Effector CD4-positive, alpha-beta T cell (primary cell): ENCODE results near the gene CAVIN1.
"Not testable (repeated sequence)": the region's sequence is repeated elsewhere in the genome, so short reads cannot be mapped to it uniquely, and the experiment has no call there.

Experiments
- DNase-seq: peaks from one replicate; pipeline ENCODE4 v3.0.0-alpha.2; 2020

Gene CAVIN1

GRCh38 chr17:42429726-42430447 is 6.8 kb upstream of the CAVIN1 start:
- no peak for DNase-seq

- peak; percentile 26 for DNase-seq
Observed at GRCh38 chr17:42428141-42428944, 5.3 kb upstream of the CAVIN1 start.

- DNase-seq = no peak
Observed at GRCh38 chr17:42424991-42425610, 2.0 kb upstream of the CAVIN1 start.

DNA sequence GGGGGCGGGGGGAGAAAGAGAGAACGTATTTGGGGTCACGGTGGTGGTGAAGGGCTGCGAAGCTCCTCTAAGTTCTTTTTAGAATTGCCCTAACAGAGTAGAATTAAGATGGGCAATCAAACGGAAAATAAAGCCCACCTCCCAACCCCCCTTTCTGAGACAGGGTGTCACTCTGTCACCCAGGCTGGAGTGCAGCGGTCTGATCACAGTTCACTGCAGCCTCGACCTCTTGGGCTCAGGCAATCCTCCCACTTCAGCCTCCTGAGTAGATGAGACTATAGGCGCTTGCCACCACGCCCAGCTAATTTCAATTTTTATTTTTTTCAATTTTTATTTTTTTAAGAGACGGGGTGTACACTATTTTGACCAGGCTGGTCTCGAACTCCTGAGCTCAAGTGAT is 710 bp upstream of the CAVIN1 start:
- DNase-seq = no peak

- no peak for DNase-seq
Observed at GRCh38 chr17:42422412-42422957, 571 bp downstream of the CAVIN1 start.

- DNase-seq = no peak
Observed at GRCh38 chr17:42421507-42422338, 1.3 kb downstream of the CAVIN1 start.

DNA sequence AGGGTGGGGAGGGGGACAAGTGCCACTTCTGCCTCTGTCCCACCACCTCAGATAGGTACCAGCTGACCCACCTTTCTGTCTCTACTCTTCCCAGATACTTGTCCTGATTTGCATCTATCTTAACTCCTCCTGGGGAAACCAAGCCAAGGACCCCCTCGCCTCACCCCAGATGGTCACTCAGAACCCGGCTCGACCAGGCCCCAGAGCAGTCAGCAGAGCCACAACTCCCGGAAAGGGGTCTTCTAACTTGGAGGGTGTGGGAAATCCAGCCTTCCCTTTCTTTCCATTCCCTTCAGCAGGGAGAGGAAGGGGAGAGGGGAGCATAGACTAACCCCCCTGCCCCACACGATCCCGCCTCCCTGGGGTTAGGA is 1.9 kb downstream of the CAVIN1 start:
- DNase-seq = no peak

GRCh38 chr17:42417981-42418380 is 5.1 kb downstream of the CAVIN1 start:
- DNase-seq = not testable (repeated sequence)

DNA sequence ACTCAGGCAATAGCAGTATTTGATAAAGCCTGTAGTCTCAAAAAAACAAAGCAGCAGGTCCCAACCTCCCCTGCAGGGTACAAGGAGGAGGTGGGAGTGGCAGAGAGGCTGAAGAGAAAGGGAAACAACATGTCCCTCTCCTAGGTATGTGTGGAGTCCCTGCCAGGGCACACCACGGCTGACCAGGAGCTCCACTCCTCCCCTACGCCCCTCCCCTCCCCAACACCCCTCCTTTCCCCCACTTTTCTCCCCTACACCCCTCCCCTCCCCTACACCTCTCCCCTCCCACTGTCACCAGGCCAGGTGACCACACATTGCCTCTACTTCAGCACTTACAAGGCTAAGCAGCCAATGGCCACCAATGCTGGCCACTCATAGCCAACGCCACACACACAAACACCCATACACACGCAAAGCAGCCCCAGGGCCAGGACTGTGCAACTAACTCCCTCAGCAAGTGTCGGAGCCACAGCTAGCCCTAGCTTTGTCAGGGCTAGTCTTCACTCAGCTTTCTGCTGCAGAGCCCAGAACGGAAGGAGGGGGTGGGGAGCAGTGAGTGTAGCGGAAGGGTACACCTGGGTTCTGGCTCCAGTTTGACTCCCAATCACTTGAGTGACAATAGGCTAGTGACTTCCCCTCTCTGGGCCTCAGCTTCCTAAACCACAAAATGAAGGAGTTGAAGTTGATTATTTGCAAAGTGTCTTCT is 8.2 kb downstream of the CAVIN1 start:
- peak; percentile 14 for DNase-seq

- DNase-seq = no peak
Observed at GRCh38 chr17:42413464-42414040, 9.5 kb downstream of the CAVIN1 start.

GRCh38 chr17:42411905-42412679 is 11.0 kb downstream of the CAVIN1 start:
- DNase-seq = no peak

GRCh38 chr17:42411361-42411760 is 11.7 kb downstream of the CAVIN1 start:
- DNase-seq = no peak

GRCh38 chr17:42410319-42410685 is 12.8 kb downstream of the CAVIN1 start:
- DNase-seq = no peak

DNA sequence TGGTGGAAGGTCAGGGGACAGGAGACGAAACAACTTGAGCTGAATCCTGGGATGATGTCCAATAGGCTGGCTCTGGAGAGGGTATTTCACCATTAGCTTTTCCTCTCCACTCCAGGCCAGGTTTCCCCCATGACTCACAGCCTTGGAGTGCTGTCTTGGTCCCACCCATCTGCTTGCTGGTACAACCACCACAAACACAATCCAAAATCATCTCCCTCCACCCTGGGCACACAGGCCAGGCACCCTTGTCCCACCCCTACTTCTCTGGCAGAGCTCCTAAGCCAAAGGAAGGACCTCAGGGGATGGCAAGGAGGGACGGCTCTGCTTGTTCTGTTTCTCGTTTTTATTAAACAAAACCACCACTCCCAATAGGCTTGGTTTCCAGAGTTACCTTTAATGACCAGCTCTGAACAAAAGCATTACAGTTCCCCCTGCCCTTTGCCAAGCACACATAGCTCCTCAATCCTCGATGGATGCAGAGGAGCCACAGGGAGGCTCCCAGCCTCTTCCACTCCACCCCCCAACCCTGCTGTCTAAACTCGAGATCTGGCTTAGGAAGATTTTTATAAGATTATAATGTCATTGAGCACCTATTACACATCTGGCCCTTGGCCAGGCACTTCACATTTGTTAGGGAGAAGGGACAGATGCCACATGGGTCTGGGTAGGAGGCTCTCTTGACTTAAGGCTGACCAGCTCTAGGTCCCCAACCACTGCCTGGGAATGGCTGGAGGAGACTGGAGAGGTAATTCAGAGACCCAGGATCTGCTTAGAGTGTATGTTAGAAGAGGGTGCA is 13.3 kb downstream of the CAVIN1 start:
- no peak for DNase-seq

DNA sequence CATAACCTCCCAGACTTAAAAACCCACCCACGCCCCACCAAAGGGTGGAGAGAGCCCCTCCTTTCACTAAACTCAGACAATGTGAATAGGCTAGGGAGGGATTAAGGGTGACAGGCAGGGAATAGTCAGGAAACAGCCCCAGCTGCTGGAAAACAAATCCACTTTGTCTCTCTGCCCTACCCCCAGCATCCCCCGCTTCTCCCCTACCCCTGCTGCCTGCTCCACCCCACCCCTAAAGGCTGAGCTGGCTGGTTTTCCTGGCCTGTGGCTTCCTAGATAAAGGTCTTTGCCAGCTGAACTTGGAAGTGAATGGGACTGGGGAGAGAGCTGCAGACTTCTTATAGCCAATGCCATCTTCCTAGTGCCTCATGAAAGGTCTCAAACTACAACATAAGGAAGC is 15.0 kb downstream of the CAVIN1 start:
- DNase-seq = no peak

- DNase-seq = peak; percentile 56
Observed at GRCh38 chr17:42407289-42407836, 15.7 kb downstream of the CAVIN1 start.

- no peak for DNase-seq
Observed at GRCh38 chr17:42406615-42407288, 16.3 kb downstream of the CAVIN1 start.

DNA sequence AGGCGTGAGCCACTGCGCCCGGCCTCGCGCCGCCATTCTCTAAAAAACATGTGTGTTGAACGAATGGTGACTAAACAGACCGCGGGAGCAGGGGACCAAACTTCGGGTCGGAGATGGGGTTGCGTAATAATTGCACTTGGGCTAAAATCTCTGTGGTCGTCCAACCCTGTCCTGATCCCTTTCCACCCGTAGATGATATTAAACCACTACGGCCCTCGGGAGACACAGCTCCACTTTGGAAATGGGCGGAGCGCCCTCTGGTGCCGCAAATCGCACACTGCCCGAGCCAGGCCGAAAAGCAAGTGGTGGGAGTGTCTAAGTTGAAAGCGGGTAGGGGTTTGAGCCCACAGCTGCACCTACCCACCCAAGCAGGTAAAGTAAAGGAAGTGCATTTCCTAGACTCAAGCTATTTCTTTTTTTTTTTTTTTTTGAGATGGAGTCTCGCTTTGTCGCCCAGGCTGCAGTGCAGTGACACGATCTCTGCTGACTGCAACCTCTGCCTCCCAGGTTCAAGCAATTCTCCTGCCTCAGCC is 17.0 kb downstream of the CAVIN1 start:
- peak; percentile 72 for DNase-seq

DNA sequence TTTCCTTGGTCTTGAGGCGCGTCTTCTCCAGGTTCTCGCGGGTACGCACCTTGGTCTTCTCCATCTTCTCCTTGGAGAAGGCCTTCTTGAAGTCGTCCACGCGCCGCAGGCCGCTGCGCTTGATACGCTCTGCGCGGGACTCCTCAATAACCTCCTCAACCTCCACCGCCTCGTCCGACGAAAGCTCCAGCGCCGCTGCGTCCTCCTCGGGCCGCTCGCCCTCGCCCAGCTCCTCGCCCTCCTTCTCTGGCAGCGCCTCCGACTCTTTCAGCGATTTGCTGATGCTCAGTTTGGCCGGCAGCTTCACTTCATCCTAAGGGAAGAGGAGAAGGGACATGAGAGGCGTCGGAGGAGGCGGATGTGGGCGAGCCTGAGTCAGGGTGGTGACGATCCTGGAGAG is 18.0 kb downstream of the CAVIN1 start:
- no peak for DNase-seq
